Mucosa of stomach (tissue), 1 donor: Measurements from ENCODE around the gene OLA1.

Source experiments
- H3K27me3 ChIP-seq: one replicate; pipeline ENCODE4 v1.7.0; 2013; ENCODE audit warnings: mild to moderate bottlenecking, low read length; ENCODE audit not compliant: control insufficient read depth, insufficient read depth
- H3K36me3 ChIP-seq: one replicate; pipeline ENCODE4 v1.7.0; 2013; ENCODE audit warnings: low read length; ENCODE audit not compliant: control insufficient read depth, insufficient read depth
- H3K4me1 ChIP-seq: one replicate; pipeline ENCODE4 v1.7.0; 2013; ENCODE audit warnings: mild to moderate bottlenecking, low read length; ENCODE audit not compliant: control insufficient read depth, insufficient read depth
- H3K4me3 ChIP-seq: one replicate; pipeline ENCODE4 v1.7.0; 2013; ENCODE audit warnings: low read length
- H3K9ac ChIP-seq: one replicate; pipeline ENCODE4 v1.7.0; 2013; ENCODE audit warnings: mild to moderate bottlenecking, low read length, moderate library complexity
- H3K9me3 ChIP-seq: one replicate; pipeline ENCODE4 v1.7.0; 2013; ENCODE audit warnings: mild to moderate bottlenecking, low read length, moderate library complexity; ENCODE audit not compliant: control insufficient read depth
- donor health status: Pancreatic carcinoma.

The OLA1 gene

GRCh38 chr2:174094542-174094941 is 153.8 kb downstream of the OLA1 start:
- Histone ChIP-seq H3K27me3 (no peaks in the 10 kb centered on the region), H3K4me3 (no peak overlapping the region), H3K36me3 (no peaks in the 10 kb centered on the region), H3K4me1 (peaks cover under 1% of the 10 kb centered on the region), H3K9ac (no peak overlapping the region), H3K9me3 (no peaks in the 10 kb centered on the region)

GRCh38 chr2:174090476-174090875 is 157.9 kb downstream of the OLA1 start:
- no peak overlapping the region for H3K4me3 ChIP-seq
- H3K4me1 ChIP-seq = peaks cover 7% of the 10 kb centered on the region
- no peak overlapping the region for H3K9ac ChIP-seq

GRCh38 chr2:174088706-174089460 is 159.4 kb downstream of the OLA1 start:
- no peaks in the 10 kb centered on the region for H3K9me3 ChIP-seq
- H3K9ac ChIP-seq = no peak overlapping the region
- H3K27me3 ChIP-seq = no peaks in the 10 kb centered on the region
- H3K36me3 ChIP-seq = no peaks in the 10 kb centered on the region
- peaks cover 7% of the 10 kb centered on the region for H3K4me1 ChIP-seq
- H3K4me3 ChIP-seq = no peak overlapping the region

More at GRCh38 chr2:174090476-174090875, 157.9 kb downstream of the OLA1 start:
- H3K9me3 ChIP-seq = no peaks in the 10 kb centered on the region
- H3K36me3 ChIP-seq = no peaks in the 10 kb centered on the region
- no peaks in the 10 kb centered on the region for H3K27me3 ChIP-seq

GRCh38 chr2:174086708-174087107 is 161.6 kb downstream of the OLA1 start:
- H3K4me1 ChIP-seq = peaks cover 7% of the 10 kb centered on the region
- no peaks in the 10 kb centered on the region for H3K27me3 ChIP-seq
- no peaks in the 10 kb centered on the region for H3K36me3 ChIP-seq
- no peak overlapping the region for H3K4me3 ChIP-seq
- H3K9ac ChIP-seq = no peak overlapping the region
- H3K9me3 ChIP-seq = no peaks in the 10 kb centered on the region

GRCh38 chr2:174085781-174086180 is 162.6 kb downstream of the OLA1 start:
- peaks cover 7% of the 10 kb centered on the region for H3K4me1 ChIP-seq
- no peak overlapping the region for H3K4me3 ChIP-seq
- no peaks in the 10 kb centered on the region for H3K9me3 ChIP-seq
- H3K9ac ChIP-seq = no peak overlapping the region
- no peaks in the 10 kb centered on the region for H3K36me3 ChIP-seq
- H3K27me3 ChIP-seq = no peaks in the 10 kb centered on the region

GRCh38 chr2:174083843-174084458 is 164.4 kb downstream of the OLA1 start:
- Histone ChIP-seq H3K9ac (no peak overlapping the region), H3K4me1 (peaks cover under 1% of the 10 kb centered on the region), H3K27me3 (no peaks in the 10 kb centered on the region), H3K9me3 (no peaks in the 10 kb centered on the region), H3K4me3 (no peak overlapping the region), H3K36me3 (no peaks in the 10 kb centered on the region)

- no peaks in the 10 kb centered on the region for H3K27me3 ChIP-seq
- H3K36me3 ChIP-seq = no peaks in the 10 kb centered on the region
- H3K4me3 ChIP-seq = no peak overlapping the region
- H3K4me1 ChIP-seq = no peaks in the 10 kb centered on the region
- H3K9me3 ChIP-seq = no peaks in the 10 kb centered on the region
- no peak overlapping the region for H3K9ac ChIP-seq
Measured at GRCh38 chr2:174080672-174081121, 167.6 kb downstream of the OLA1 start.

DNA sequence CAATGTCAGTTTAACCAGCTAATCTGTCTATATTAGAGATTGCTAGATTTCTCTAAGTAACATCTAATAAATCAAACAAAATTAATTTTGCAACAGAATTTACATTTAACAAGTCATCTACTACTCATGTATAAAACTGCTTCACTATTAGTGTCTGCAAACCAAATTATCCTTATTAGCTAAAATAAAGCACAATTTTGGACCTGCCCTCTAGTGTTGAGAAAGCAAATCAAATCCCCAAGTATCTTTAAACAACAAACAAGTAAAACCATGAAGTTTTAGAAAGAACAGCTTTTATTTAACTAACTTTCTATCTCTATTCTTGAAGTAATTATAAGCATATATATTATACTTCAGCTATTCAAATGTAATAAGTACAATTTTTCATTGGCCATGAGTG is 170.1 kb downstream of the OLA1 start:
- Histone ChIP-seq H3K9ac (no peak overlapping the region), H3K27me3 (no peaks in the 10 kb centered on the region), H3K4me3 (no peak overlapping the region), H3K9me3 (no peaks in the 10 kb centered on the region), H3K4me1 (no peaks in the 10 kb centered on the region), H3K36me3 (no peaks in the 10 kb centered on the region)

GRCh38 chr2:174076975-174077374 is 171.4 kb downstream of the OLA1 start:
- no peaks in the 10 kb centered on the region for H3K27me3 ChIP-seq
- H3K9ac ChIP-seq = no peak overlapping the region
- H3K36me3 ChIP-seq = no peaks in the 10 kb centered on the region
- H3K4me1 ChIP-seq = no peaks in the 10 kb centered on the region
- H3K9me3 ChIP-seq = no peaks in the 10 kb centered on the region
- no peak overlapping the region for H3K4me3 ChIP-seq

DNA sequence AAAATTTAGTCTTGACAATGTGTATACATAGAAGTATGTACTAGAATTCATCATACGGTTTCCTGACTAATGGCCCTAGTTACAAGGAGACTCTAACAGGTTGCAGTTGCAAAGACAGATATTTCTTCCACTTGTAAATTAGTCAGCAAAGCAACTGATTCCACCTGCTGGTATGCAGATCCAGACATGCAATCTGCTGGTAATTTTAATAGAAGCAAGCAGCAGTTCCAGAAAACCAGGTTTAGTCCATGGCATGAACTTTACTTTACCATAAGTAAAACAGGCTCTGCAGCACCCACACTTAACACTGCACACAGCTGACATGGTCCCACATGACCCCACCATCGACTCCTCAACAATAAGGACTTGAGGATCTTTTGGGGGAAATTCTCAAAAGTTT is 172.3 kb downstream of the OLA1 start:
- H3K36me3 ChIP-seq = no peaks in the 10 kb centered on the region
- no peaks in the 10 kb centered on the region for H3K4me1 ChIP-seq
- H3K4me3 ChIP-seq = no peak overlapping the region
- H3K9ac ChIP-seq = no peak overlapping the region
- H3K9me3 ChIP-seq = no peaks in the 10 kb centered on the region
- no peaks in the 10 kb centered on the region for H3K27me3 ChIP-seq

GRCh38 chr2:174074831-174075230 is 173.5 kb downstream of the OLA1 start:
- Histone ChIP-seq H3K27me3 (no peaks in the 10 kb centered on the region), H3K36me3 (no peaks in the 10 kb centered on the region), H3K9me3 (no peaks in the 10 kb centered on the region), H3K9ac (no peak overlapping the region), H3K4me1 (no peaks in the 10 kb centered on the region), H3K4me3 (no peak overlapping the region)

DNA sequence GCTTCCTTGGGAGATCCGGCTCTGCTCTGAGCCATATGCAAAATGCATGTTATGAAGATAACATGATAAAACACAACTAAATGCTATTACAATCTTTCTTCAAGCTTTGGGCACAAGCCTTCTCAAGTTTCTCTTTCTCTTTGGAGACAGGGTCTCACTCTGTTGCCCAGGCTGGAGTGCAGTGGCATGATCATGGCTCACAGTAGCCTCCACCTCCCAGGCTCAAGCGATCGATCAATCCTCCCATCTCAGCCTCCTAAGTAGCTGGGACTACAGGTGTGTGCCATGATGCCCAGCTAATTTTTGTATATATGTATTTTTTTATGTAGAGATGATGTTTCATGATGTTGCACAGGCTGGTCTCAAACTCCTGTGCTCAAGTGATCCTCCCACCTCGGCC is 175.5 kb downstream of the OLA1 start:
- H3K36me3 ChIP-seq = no peaks in the 10 kb centered on the region
- no peaks in the 10 kb centered on the region for H3K27me3 ChIP-seq
- no peaks in the 10 kb centered on the region for H3K4me1 ChIP-seq
- H3K9me3 ChIP-seq = no peaks in the 10 kb centered on the region
- H3K9ac ChIP-seq = no peak overlapping the region
- H3K4me3 ChIP-seq = no peak overlapping the region
